ES-I3 (cell line): ENCODE results near the gene PSORS1C2.

ENCODE experiments used
- H3K36me3 ChIP-seq: 2 replicates; pipeline ENCODE4 v1.6.1; 2013; ENCODE audit warnings: mild to moderate bottlenecking, low read length, control low read depth, moderate library complexity; ENCODE audit not compliant: insufficient read depth
- H3K4me1 ChIP-seq: 2 replicates; pipeline ENCODE4 v1.6.1; 2013; ENCODE audit warnings: mild to moderate bottlenecking, control low read depth, low read length; ENCODE audit not compliant: insufficient read depth
- H3K9ac ChIP-seq: 2 replicates; pipeline ENCODE4 v1.6.1; 2013; ENCODE audit warnings: low read depth, mild to moderate bottlenecking, low read length, moderate library complexity
- H3K9me3 ChIP-seq: 2 replicates; pipeline ENCODE4 v1.6.1; 2013; ENCODE audit warnings: mild to moderate bottlenecking, low read length, moderate library complexity; ENCODE audit not compliant: control insufficient read depth, insufficient read depth

PSORS1C2 gene

GRCh38 chr6:31103136-31103535, 35.7 kb downstream of the PSORS1C2 start:
- H3K9me3 ChIP-seq = no peaks in the 10 kb centered on the region
- no peaks in the 10 kb centered on the region; the same call in 1 of the 2 replicates for H3K4me1 ChIP-seq
- no peaks in the 10 kb centered on the region for H3K36me3 ChIP-seq
- H3K9ac ChIP-seq = no peak overlapping the region

GRCh38 chr6:31098449-31098938, 40.4 kb downstream of the PSORS1C2 start:
- Histone ChIP-seq H3K9ac (no peak overlapping the region), H3K4me1 (peaks cover 7% of the 10 kb centered on the region; the same call in 1 of the 2 replicates), H3K36me3 (no peaks in the 10 kb centered on the region)

GRCh38 chr6:31096656-31097055, 42.2 kb downstream of the PSORS1C2 start:
- H3K9ac ChIP-seq = no peak overlapping the region
- peaks cover 7% of the 10 kb centered on the region; the same call in 1 of the 2 replicates for H3K4me1 ChIP-seq
- H3K36me3 ChIP-seq = no peaks in the 10 kb centered on the region
- H3K9me3 ChIP-seq = no peaks in the 10 kb centered on the region

More at GRCh38 chr6:31098449-31098938, 40.4 kb downstream of the PSORS1C2 start:
- H3K9me3 ChIP-seq = no peaks in the 10 kb centered on the region

GRCh38 chr6:31096215-31096614, 42.7 kb downstream of the PSORS1C2 start:
- Histone ChIP-seq H3K4me1 (peaks cover 7% of the 10 kb centered on the region; the same call in 1 of the 2 replicates), H3K36me3 (no peaks in the 10 kb centered on the region), H3K9ac (no peak overlapping the region), H3K9me3 (no peaks in the 10 kb centered on the region)

GRCh38 chr6:31094389-31094881, 44.4 kb downstream of the PSORS1C2 start:
- Histone ChIP-seq H3K9ac (no peak overlapping the region), H3K9me3 (no peaks in the 10 kb centered on the region), H3K36me3 (no peaks in the 10 kb centered on the region), H3K4me1 (peaks cover 7% of the 10 kb centered on the region; the same call in 1 of the 2 replicates)

GRCh38 chr6:31092769-31093505, 45.9 kb downstream of the PSORS1C2 start:
- Histone ChIP-seq H3K9ac (no peak overlapping the region), H3K9me3 (no peaks in the 10 kb centered on the region), H3K36me3 (no peaks in the 10 kb centered on the region), H3K4me1 (peaks cover 7% of the 10 kb centered on the region; the same call in 1 of the 2 replicates)

- no peaks in the 10 kb centered on the region for H3K9me3 ChIP-seq
- no peak overlapping the region for H3K9ac ChIP-seq
- H3K36me3 ChIP-seq = no peaks in the 10 kb centered on the region
- H3K4me1 ChIP-seq = peaks cover 9% of the 10 kb centered on the region
These were observed 46.6 kb downstream of the PSORS1C2 start for GRCh38 chr6:31092238-31092637.

- H3K4me1 ChIP-seq = peaks cover 14% of the 10 kb centered on the region
- H3K9ac ChIP-seq = no peak overlapping the region
- H3K36me3 ChIP-seq = no peaks in the 10 kb centered on the region
- no peaks in the 10 kb centered on the region for H3K9me3 ChIP-seq
These were observed 47.2 kb downstream of the PSORS1C2 start for GRCh38 chr6:31091680-31092079.

- no peaks in the 10 kb centered on the region for H3K9me3 ChIP-seq
- H3K36me3 ChIP-seq = no peaks in the 10 kb centered on the region
- no peak overlapping the region for H3K9ac ChIP-seq
- peaks cover 14% of the 10 kb centered on the region for H3K4me1 ChIP-seq
These were observed 47.9 kb downstream of the PSORS1C2 start for GRCh38 chr6:31090973-31091364.

- no peak overlapping the region for H3K9ac ChIP-seq
- H3K4me1 ChIP-seq = peaks cover 14% of the 10 kb centered on the region
- no peaks in the 10 kb centered on the region for H3K36me3 ChIP-seq
- no peaks in the 10 kb centered on the region for H3K9me3 ChIP-seq
These were observed 48.4 kb downstream of the PSORS1C2 start for GRCh38 chr6:31090275-31090972.
